PC-9 (cell line): Measurements from ENCODE around the gene LRRN4CL.

Source experiments
- CTCF ChIP-seq: fragments of 200-600 bp; sonication (generic); conservative IDR thresholded peaks from 2 replicates; pipeline ENCODE4 v1.6.1; 2017; ENCODE audit warnings: mixed run types, antibody characterized with exemption, mild to moderate bottlenecking, moderate library complexity
- EZH2 ChIP-seq: fragments of 200-600 bp; sonication (generic); IDR thresholded peaks from 2 replicates; pipeline ENCODE4 v1.8.0; 2017; ENCODE audit warnings: antibody characterized with exemption, low read depth

DNA sequence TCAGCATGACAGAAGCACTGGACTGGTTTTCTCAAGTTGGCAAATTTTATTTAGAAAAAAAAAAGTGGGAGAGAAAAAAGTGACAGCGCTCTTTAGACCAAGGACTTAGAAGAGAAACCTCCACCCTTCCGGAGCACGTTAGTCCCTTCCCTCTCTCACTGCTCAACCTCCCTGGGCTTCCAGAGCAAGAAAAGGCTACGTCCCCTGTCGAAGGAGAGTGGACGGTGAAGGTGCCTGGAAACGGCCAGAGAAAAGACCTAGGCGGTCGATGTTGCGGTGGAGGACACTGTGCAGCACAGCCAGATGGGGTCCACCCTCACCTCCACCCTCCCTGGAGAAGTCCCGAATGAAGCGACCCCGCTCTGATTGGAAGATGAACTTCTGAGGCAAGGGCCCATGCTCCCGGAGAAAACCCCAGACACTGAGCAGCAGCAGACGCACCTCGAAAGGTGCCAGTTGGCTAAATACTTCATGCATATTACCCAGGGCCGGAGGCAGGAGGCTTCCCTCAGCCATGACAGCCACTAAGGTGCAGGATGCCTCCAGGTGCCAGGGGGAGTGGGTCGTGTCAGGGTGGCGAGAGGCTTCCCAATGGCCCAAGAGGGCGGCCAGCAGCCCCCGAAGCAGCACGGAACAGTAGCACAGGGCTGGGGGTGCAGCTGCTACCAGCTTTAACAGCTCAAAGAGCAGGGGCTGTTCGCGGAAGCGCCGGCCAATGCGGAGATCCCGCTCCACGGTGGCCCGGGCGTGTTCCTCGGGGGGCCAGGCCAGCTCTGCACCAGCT is 42.3 kb downstream of the LRRN4CL start:
- no peak for TF ChIP-seq CTCF
- TF ChIP-seq EZH2 = no peak
